GM15510 (cell line): ENCODE results near the gene ADAMTS12.

ENCODE experiments used
- POLR2A ChIP-seq: IDR thresholded peaks from 3 replicates; pipeline ENCODE4 v1.6.1; 2011; ENCODE audit warnings: borderline replicate concordance; ENCODE audit not compliant: insufficient read length; ENCODE audit errors: extremely low read depth

The ADAMTS12 gene

DNA sequence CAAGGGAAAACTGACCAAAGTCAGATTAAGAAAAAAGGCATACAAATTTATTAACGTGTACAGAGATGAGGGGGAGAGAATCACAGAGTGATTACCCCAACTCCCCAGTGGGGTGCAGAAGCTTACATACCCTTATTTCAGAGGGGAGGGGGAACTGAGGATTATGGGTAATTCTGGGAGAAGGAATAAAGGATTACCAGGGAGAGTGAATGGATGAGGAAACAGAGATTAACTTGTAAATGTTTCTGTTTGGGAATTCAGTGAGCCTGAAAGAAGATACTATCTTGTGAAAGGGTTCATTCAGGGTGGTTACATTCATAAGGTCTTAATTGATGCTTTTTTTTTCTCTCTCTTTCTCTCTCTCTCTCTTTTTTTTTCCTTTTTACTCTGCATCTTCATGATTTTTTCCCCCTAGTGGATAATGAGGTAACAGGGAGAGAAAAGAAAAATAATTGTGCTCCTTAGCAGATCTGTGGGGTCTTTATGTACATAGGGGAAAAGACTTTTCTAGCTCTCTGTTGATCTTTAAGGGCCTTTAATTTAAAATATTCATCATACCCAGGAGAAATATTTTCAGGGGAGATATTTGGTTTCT is 401.6 kb downstream of the ADAMTS12 start:
- no peak for TF ChIP-seq POLR2A

DNA sequence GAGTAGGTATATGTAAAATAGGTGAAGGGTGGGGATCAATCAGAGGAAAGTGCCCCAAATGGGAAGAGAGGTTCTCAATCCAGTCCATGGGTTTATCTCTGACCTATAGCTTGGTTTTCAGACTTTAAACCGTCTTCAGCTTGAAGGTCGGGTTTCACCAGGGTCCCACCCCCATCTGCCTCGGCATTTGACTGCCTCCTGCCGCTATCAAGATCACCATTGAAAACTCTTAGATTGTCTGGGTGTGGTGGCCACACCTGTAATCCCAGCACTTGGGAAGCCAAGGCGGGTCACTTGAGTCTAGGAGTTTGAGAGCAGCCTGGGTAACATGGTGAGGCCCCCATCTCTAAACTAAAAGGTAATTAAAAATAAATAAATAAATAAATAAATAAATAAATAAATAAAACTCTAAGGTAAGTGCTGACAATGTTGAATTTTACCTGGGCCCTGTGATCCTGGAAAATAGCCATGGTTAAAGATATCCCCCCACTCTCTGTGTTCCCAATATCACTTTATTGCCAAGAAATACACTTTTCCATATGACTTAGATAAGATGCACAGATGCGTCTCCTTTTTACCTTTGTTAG is 402.2 kb downstream of the ADAMTS12 start:
- no peak for TF ChIP-seq POLR2A

DNA sequence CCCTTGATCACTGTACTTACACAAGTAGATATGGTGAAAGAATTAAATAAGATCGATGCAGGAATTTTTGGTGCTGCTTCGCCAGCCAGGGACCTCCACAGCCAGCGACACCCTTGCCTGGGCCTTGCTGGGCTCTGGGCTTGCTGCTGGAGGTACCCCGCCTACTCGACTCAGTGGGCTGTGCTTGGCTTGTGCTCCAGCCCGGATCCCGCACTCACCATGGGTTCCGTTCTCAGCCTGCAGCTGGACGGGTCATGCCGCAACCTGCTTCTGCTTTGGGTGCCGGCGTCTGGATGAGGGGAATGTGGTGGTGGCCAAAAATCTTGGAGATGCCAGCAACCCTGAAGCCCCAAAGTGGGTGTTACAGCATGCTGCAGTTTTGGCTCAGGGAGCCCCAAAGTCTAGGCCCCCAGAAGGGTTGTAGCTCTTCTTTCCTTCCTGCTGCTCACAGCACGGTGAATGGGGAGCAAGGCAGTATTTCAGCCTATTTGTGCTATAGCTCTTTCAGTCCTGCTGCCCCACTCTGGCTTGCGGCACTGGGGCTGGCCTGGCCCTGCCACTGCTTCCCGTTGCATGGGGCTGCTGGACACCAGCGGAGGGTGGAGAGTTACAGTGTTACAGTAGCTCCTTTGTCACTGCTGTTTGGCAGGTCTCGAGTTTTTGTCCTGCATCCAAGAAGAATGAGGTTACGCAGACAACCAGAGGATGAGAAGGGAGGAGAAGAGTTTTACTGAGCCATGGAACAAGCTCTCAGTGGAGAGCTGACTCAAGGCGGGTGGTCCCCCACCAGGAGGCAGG is 403.0 kb downstream of the ADAMTS12 start:
- no peak for TF ChIP-seq POLR2A

DNA sequence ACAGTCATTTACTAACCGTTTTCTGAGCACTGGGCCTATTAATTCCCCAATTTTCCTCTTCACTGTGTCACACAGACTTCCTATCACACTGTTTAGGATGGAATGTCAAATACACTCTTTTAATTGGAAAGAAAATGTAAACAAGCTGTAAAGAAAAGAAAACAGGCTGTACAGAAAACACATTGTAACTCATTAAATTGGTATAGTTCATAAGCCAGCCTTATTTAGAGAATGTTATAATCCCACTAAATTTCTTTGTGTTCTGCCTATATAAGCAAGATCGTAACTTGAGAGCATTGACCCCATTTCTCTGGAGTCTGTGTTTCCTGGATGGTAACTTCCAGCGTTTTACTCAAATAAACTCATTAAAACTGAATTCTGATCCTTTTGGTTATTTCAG is 404.6 kb downstream of the ADAMTS12 start:
- TF ChIP-seq POLR2A = no peak

- TF ChIP-seq POLR2A = no peak
Measured at GRCh38 chr5:33482335-33482734, 409.5 kb downstream of the ADAMTS12 start.

DNA sequence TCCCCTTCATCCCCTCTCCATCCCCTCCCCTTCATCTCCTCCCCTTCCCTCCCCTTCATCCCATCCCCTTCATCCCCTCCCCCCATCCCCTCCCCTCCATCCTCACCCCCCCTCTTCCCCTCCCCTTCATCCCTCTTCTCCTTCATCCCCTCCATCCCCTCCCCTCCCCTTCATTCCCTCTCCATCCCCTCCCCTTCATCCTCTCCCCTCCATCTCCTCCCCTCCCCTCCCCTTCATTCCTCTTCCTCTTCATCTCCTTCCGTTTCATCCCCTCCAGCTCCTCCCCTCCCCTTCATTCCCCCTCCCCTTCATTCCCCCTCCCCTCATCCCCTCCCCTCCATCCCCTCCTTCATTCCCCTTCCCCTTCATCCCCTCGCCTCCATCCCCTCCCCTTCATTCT is 410.9 kb downstream of the ADAMTS12 start:
- no peak for TF ChIP-seq POLR2A

DNA sequence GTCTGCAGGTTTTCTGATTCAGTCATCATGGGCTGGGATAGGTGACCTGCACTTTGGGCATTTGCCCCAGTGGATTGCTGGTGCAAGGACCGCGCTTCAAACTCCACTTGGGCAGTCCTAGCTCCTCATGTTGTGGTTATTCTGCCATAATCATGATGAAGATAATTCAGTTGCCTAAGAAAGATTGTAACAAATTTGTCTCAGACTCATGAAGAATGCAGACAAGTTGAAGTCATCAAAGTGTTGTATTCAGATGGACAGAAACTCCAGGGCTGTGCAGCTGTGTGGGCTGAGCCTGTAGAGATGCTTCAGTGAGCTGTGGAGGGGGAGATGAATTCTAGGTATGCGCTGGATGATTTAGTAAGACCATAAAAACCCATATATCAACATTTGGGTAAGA is 412.5 kb downstream of the ADAMTS12 start:
- TF ChIP-seq POLR2A = no peak

GRCh38 chr5:33477816-33478215 is 414.0 kb downstream of the ADAMTS12 start:
- TF ChIP-seq POLR2A = no peak

DNA sequence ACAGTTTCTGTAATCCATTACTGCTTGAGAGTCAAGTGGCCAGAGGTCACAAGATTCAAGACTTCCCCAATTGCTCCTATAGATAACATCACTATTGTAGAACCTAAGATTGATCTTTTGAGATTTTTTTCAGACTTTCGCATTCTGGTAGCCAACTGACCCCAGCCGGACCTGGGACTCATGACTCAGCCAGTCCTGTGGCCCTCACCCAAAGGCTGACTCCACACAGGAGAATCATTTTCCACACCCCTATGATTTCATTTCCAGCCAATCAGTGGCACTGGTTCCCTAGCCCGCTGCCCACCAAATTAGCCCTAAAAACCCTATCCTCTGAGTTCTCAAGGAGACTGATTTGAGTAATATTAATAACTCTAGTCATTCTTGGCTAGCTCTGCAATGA is 414.8 kb downstream of the ADAMTS12 start:
- no peak for TF ChIP-seq POLR2A

DNA sequence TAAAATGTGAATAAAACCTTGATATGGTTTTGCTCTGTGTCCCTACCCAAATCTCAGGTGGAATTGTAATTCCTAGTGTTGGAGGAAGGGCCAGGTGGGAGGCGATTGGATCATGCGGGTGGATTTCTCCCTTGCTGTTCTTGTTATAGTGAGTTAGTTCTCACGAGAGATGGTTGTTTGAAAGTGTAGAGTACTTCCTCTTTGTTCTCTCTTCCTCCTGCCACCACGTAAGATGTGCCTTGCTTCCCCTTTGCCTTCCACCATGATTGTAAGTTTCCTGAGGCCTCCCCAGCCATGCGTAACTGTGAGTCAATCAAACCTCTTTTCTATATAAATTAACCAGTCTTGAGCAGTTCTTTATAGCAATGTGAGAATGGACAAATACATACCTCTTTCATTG is 416.1 kb downstream of the ADAMTS12 start:
- no peak for TF ChIP-seq POLR2A

GRCh38 chr5:33474931-33475499 is 416.8 kb downstream of the ADAMTS12 start:
- TF ChIP-seq POLR2A = no peak

GRCh38 chr5:33474004-33474403 is 417.8 kb downstream of the ADAMTS12 start:
- TF ChIP-seq POLR2A = no peak
